GM12873 (cell line): ENCODE measurements around the gene NTRK3.

Experiments used
- TF ChIP-seq, protein P1 (sequence below): IDR thresholded peaks from 2 replicates; pipeline ENCODE4 v1.5.1; 2012; ENCODE audit warnings: low read depth, mild to moderate bottlenecking, moderate library complexity, low read length, control low read depth; ENCODE audit not compliant: insufficient read depth; ENCODE audit errors: missing control alignments

The NTRK3 gene

DNA sequence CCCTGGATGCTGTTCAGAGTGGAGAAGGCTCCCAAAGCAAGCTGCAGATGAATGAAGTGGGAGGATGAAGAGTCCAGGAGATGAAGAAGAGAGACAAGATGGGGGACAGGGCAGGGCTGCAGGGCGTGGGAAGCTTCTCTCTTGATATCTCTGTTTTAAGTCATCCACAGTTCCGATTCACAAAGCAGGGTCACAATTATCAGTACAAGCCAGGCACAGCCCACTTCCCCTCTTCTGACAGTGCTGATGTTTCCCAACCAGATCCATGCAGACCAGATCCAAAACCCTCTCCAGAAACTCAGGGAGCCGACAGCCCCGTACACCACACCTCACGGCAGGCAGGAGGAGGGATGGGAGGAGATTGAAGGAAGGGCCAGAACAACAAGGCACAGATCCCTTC lies 31.1 kb downstream of the NTRK3 start:
- TF ChIP-seq, protein P1, sequence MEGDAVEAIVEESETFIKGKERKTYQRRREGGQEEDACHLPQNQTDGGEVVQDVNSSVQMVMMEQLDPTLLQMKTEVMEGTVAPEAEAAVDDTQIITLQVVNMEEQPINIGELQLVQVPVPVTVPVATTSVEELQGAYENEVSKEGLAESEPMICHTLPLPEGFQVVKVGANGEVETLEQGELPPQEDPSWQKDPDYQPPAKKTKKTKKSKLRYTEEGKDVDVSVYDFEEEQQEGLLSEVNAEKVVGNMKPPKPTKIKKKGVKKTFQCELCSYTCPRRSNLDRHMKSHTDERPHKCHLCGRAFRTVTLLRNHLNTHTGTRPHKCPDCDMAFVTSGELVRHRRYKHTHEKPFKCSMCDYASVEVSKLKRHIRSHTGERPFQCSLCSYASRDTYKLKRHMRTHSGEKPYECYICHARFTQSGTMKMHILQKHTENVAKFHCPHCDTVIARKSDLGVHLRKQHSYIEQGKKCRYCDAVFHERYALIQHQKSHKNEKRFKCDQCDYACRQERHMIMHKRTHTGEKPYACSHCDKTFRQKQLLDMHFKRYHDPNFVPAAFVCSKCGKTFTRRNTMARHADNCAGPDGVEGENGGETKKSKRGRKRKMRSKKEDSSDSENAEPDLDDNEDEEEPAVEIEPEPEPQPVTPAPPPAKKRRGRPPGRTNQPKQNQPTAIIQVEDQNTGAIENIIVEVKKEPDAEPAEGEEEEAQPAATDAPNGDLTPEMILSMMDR, result no peak

- TF ChIP-seq, protein P1, result no peak
Observed at GRCh38 chr15:88223084-88223483, 33.5 kb downstream of the NTRK3 start.

- TF ChIP-seq, protein P1, result no peak
Observed at GRCh38 chr15:88221836-88222235, 34.7 kb downstream of the NTRK3 start.

DNA sequence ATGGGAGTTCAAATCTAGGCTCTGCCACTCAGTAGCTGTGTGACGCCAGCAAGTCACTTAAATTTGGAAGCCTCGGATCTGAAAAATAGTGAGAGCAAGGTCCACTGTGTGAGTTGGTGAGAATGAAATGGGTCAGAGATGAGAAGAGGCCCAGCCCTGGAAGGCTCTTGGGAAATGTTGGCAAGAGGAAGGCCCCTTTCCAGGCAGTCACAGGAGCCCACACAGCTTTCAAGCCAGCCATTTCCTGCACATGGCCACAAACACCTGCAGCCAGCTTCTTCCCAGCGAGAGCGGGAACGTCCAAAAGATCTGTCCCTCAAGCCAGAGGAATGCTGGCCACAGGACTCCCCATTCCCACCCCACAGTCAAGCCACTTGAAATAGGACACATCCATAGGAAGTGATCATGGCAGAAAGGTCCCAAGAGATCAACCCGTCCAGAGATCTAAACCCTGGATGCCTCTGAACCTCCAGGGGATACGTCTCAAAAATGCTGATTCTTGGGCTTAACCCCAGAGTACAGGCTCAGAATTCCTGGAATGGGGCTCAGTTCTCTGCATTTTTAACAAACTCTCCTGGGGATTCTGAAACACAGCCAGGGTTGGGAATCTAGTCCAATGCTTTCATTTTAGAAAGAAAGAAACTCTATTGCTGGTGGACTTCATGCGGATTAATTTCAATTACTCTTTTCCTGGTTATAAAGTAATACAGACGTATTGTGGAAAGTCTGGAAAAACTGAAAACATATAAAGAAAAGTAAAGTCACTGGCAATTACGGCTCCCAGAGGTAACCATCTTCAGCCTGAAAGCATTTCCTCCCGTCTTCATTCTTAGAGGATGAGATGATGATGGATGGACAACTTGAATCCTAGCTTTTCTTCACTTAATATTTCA lies 35.9 kb downstream of the NTRK3 start:
- TF ChIP-seq, protein P1, result no peak

- TF ChIP-seq, protein P1, result no peak
Observed at GRCh38 chr15:88219623-88220022, 36.9 kb downstream of the NTRK3 start.

- TF ChIP-seq, protein P1, result no peak
Observed at GRCh38 chr15:88218557-88219221, 37.9 kb downstream of the NTRK3 start.

DNA sequence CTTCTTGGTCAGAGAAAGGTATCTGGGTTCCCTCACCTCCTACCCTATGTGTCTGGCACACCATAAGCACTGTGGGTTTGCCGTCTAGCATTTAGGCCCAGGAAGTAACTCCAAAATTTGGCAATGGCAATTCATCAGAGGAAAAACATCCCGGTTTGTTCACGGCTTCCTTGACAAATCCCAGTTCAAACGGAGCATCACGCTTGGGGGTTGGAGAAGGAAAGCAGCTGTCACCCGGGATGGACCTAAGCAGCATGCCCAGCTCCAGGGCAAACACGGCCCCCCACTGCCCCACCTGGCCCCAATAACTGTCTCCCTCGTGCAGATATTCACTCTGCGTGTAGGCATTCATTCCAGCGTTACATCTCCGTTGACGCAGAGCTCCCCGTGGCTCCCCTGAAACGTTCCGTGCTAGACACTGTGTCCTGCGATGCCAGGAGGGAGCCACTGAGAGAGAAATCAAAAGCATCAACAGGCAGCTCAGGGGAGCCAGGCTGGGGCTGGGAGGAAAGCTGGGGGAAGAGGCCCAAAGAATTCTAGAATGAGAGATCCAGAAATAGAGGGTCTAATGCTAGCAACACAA lies 41.4 kb downstream of the NTRK3 start:
- TF ChIP-seq, protein P1, result no peak
